A673 (cell line): ENCODE results near the gene NCOA6. TPM values are rescaled to one million over a fixed set of nuclear protein-coding genes. Genes with fewer than 3 reads are reported as not detected.

Experiments
- BruUV-seq: library from RNA; stranded (reverse); fragments of 400-500 nt; replicated peaks from 2 replicates; lab custom pipeline; 2021; lab: Mats Ljungman, UMichigan
- CTCF ChIA-PET: fragments of 300-600 bp; sonication (Branson Sonifier 250); formaldehyde crosslinking; loops from one replicate; lab custom pipeline; 2022; ENCODE audit warnings: antibody characterized with exemption; lab: Charles Lee
- POLR2A ChIA-PET: fragments of 300-600 bp; sonication (Branson Sonifier 250); formaldehyde crosslinking; loops from one replicate; lab custom pipeline; 2022; ENCODE audit warnings: antibody characterized with exemption; ENCODE audit not compliant: low non-redundant PET; lab: Charles Lee
- DNase-seq: peaks from one replicate; pipeline ENCODE4 v3.0.0-alpha.2; 2015; ENCODE audit warnings: low spot score
- H3K27ac ChIP-seq: fragments of 200-600 bp; sonication (generic); 2 replicates; pipeline ENCODE4 v1.5.1; 2016; ENCODE audit warnings: mixed run types, low read depth, mild to moderate bottlenecking, mixed read lengths, antibody characterized with exemption, low read length; ENCODE audit not compliant: poor library complexity, severe bottlenecking
- H3K27me3 ChIP-seq: fragments of 200-600 bp; sonication (generic); replicated peaks from 2 replicates; pipeline ENCODE4 v1.6.1; 2017; ENCODE audit warnings: mixed run types, low read depth, mild to moderate bottlenecking, mixed read lengths, antibody characterized with exemption, low read length; ENCODE audit not compliant: insufficient read depth, poor library complexity
- H3K36me3 ChIP-seq: fragments of 200-600 bp; sonication (generic); 2 replicates; pipeline ENCODE4 v1.6.1; 2016; ENCODE audit warnings: mixed run types, mild to moderate bottlenecking, mixed read lengths, antibody characterized with exemption, low read length; ENCODE audit not compliant: insufficient read depth, poor library complexity, severe bottlenecking
- H3K4me1 ChIP-seq: fragments of 200-600 bp; sonication (generic); 2 replicates; pipeline ENCODE4 v1.6.1; 2017; ENCODE audit warnings: mixed run types, mild to moderate bottlenecking, mixed read lengths, antibody characterized with exemption, low read length; ENCODE audit not compliant: insufficient read depth, poor library complexity, severe bottlenecking
- H3K4me3 ChIP-seq: fragments of 200-600 bp; sonication (generic); 2 replicates; pipeline ENCODE4 v1.5.1; 2016; ENCODE audit warnings: low read depth, mixed run types, mild to moderate bottlenecking, mixed read lengths, low read length; ENCODE audit not compliant: poor library complexity, severe bottlenecking
- H3K9me3 ChIP-seq: fragments of 200-600 bp; sonication (generic); 2 replicates; pipeline ENCODE4 v1.6.1; 2016; ENCODE audit warnings: mixed run types, low read depth, mild to moderate bottlenecking, mixed read lengths, antibody characterized with exemption, low read length; ENCODE audit not compliant: poor library complexity, severe bottlenecking
- CTCF ChIP-seq: fragments of 300-800, 200-600 bp; sonication (generic); conservative IDR thresholded peaks from 2 replicates; pipeline ENCODE4 v1.5.1; 2017; ENCODE audit warnings: low read depth, mild to moderate bottlenecking, antibody characterized with exemption, low read length, moderate library complexity, mixed read lengths
- EZH2 ChIP-seq: fragments of 200-600 bp; sonication (generic); IDR thresholded peaks from 2 replicates; pipeline ENCODE4 v1.6.1; 2017; ENCODE audit warnings: borderline replicate concordance, low read depth, mild to moderate bottlenecking, mixed read lengths, antibody characterized with exemption, low read length; ENCODE audit not compliant: poor library complexity, severe bottlenecking
- intact Hi-C: fragments of 100-400 bp; cut with micrococcal nuclease; formaldehyde crosslinking; loops from one replicate; pipeline ENCODE4 v1.10.0; 2022; ENCODE audit not compliant: unreplicated experiment
- total RNA-seq: library from RNA; stranded (reverse); gene quantifications from 2 replicates; pipeline ENCODE4 v1.2.3, GENCODE V29; 2021

NCOA6 gene
- total RNA-seq, 1 experiment from 2014 or later = 39.9 TPM

- ChIA-PET CTCF (no interaction called here), POLR2A (no interaction called here)
- no peaks in the 10 kb centered on the region for H3K36me3 ChIP-seq
- H3K27me3 ChIP-seq = no peaks in the 10 kb centered on the region
- TF ChIP-seq EZH2 = no peak
- no peak for TF ChIP-seq CTCF
- no peak overlapping the region for H3K27ac ChIP-seq
- no peak for DNase-seq
- no TSS peak for BruUV-seq
- intact Hi-C loops = no loop called here
- H3K4me1 ChIP-seq = peaks cover 17% of the 10 kb centered on the region
- no peak overlapping the region for H3K4me3 ChIP-seq
- no peaks in the 10 kb centered on the region for H3K9me3 ChIP-seq
Measured at GRCh38 chr20:34710861-34711574, 114.4 kb downstream of the NCOA6 start.

DNA sequence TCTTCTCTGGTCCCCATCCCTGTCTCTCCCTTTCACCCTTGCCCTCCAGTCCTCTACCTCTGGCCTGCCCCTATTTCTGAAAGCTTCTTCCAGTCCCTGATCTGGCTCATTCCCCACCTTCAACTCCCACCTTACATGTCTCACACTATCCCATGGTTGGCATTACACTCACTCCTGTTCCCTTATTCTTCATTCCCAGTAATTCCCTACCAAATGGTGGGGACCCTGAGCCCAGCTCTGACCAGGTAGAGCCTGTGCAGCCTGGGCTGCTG lies 114.9 kb downstream of the NCOA6 start:
- peak overlapping the region; percentile 72 for H3K4me3 ChIP-seq
- BruUV-seq = no TSS peak
- H3K9me3 ChIP-seq = no peaks in the 10 kb centered on the region
- no peak for TF ChIP-seq CTCF
- no peak for TF ChIP-seq EZH2
- ChIA-PET CTCF (no interaction called here), POLR2A (no interaction called here)
- H3K4me1 ChIP-seq = peaks cover 17% of the 10 kb centered on the region
- H3K36me3 ChIP-seq = no peaks in the 10 kb centered on the region
- H3K27me3 ChIP-seq = no peaks in the 10 kb centered on the region
- H3K27ac ChIP-seq = no peak overlapping the region
- no peak for DNase-seq
- intact Hi-C loops = no loop called here

DNA sequence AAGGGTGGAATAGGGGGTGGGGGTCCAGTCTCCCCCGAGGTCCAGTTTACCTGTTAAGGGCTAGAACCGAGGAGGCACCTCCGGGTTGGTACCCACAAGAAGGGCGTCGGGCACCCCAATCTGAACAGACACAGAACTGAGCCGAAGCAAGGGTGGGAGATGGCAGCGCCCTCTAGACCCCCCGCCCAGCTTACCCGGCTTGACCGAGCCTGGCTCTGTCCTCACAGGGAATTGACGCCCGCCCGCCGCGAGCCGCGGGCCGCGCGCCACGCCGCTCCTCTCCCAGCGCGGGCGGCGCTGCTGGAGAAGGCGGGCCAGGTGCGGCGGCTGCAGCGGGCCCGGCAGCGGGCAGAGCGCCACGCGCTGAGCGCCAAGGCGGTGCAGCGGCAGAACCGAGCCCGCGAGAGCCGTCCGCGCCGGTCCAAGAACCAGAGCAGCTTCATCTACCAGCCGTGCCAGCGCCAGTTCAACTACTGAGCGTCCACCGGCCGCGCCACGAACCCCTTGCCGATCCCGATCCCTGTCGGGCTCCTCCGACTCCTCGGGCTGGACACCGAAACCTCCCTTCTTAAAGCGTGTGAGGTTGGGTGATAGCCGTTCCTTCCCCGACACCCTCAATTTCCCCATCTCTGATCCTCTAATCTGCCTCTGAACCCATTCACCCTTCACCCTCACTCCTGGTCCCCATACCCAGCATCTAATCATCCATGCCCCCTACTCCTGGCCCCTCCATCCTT lies 115.5 kb downstream of the NCOA6 start:
- no TSS peak for BruUV-seq
- TF ChIP-seq CTCF (peak; percentile 56), EZH2 (no peak)
- H3K27ac ChIP-seq = peak overlapping the region; percentile 84
- DNase-seq = peak; percentile 70
- POLR2A ChIA-PET = no interaction called here
- H3K27me3 ChIP-seq = no peaks in the 10 kb centered on the region
- no peaks in the 10 kb centered on the region for H3K36me3 ChIP-seq
- peak overlapping the region; percentile 72 for H3K4me3 ChIP-seq
- intact Hi-C loops = loop anchor here (5.0 kb wide), 3 partner anchors 153 to 398 kb away; partner anchors contain the start of gene MAP1LC3A
- H3K9me3 ChIP-seq = no peaks in the 10 kb centered on the region
- CTCF ChIA-PET = interaction anchor here (0.5 to 0.6 kb wide), 3 partner anchors 208 to 671 kb away, joined by 3 to 5 read pairs (median 4); no protein-coding TSS in a partner anchor
- peaks cover 18% of the 10 kb centered on the region for H3K4me1 ChIP-seq
